ENCODE measurements around the gene SPG21. TPM values are rescaled to one million over a fixed set of nuclear protein-coding genes. Genes with fewer than 3 reads are reported as not detected.

The SPG21 gene
- total RNA-seq (2014; rRNA removed; shearing (Covaris generic)), result 53.2 and 59.9 TPM in 2 replicates

- peak; percentile 96 for DNase-seq
- Histone ChIP-seq H3K27me3 (ENCODE audit: control insufficient read depth, insufficient read depth, low read length) (no peaks in the 10 kb centered on the region), H3K4me3 (ENCODE audit: insufficient read depth, low read depth, low read length) (peak within 1 kb of the TSS; percentile 88), H3K36me3 (replicated peaks; ENCODE audit: control insufficient read depth, insufficient read depth, low read length) (no peaks in the 10 kb centered on the region)
Measured at GRCh38 chr15:64989416-64990167, at the start of gene SPG21. SPG21 (minus strand) TSS chr15:64989914; CDS start chr15:64983569, 6,345 bp downstream.

- no peaks in the 10 kb centered on the region for H3K36me3 ChIP-seq (replicated peaks; ENCODE audit: control insufficient read depth, insufficient read depth, low read length)
Measured at GRCh38 chr15:65038836-65039235, 49.1 kb upstream of the SPG21 start.

GRCh38 chr15:65038428-65038827 is 48.7 kb upstream of the SPG21 start:
- H3K27me3 ChIP-seq (ENCODE audit: control insufficient read depth, insufficient read depth, low read length), result no peaks in the 10 kb centered on the region; the same call in 1 of the 2 replicates
- no peaks in the 10 kb centered on the region for H3K36me3 ChIP-seq (replicated peaks; ENCODE audit: control insufficient read depth, insufficient read depth, low read length)
- H3K4me3 ChIP-seq (ENCODE audit: insufficient read depth, low read depth, low read length), result no peak overlapping the region
- no peak for DNase-seq

More at GRCh38 chr15:65038836-65039235, 49.1 kb upstream of the SPG21 start:
- no peaks in the 10 kb centered on the region; the same call in 1 of the 2 replicates for H3K27me3 ChIP-seq (ENCODE audit: control insufficient read depth, insufficient read depth, low read length)
- peak; percentile 9 for DNase-seq
- H3K4me3 ChIP-seq (ENCODE audit: insufficient read depth, low read depth, low read length), result no peak overlapping the region

GRCh38 chr15:65037309-65037708 is 47.6 kb upstream of the SPG21 start:
- no peaks in the 10 kb centered on the region for H3K27me3 ChIP-seq (ENCODE audit: control insufficient read depth, insufficient read depth, low read length)
- no peaks in the 10 kb centered on the region for H3K36me3 ChIP-seq (replicated peaks; ENCODE audit: control insufficient read depth, insufficient read depth, low read length)
- DNase-seq, result no peak
- no peak overlapping the region for H3K4me3 ChIP-seq (ENCODE audit: insufficient read depth, low read depth, low read length)

- H3K4me3 ChIP-seq (ENCODE audit: insufficient read depth, low read depth, low read length), result no peak overlapping the region
- no peaks in the 10 kb centered on the region for H3K27me3 ChIP-seq (ENCODE audit: control insufficient read depth, insufficient read depth, low read length)
- DNase-seq, result no peak
- H3K36me3 ChIP-seq (replicated peaks; ENCODE audit: control insufficient read depth, insufficient read depth, low read length), result no peaks in the 10 kb centered on the region
Measured at GRCh38 chr15:65034719-65035118, 45.0 kb upstream of the SPG21 start.

GRCh38 chr15:65033659-65034269 is 44.0 kb upstream of the SPG21 start:
- no peaks in the 10 kb centered on the region for H3K36me3 ChIP-seq (replicated peaks; ENCODE audit: control insufficient read depth, insufficient read depth, low read length)
- no peak overlapping the region for H3K4me3 ChIP-seq (ENCODE audit: insufficient read depth, low read depth, low read length)
- H3K27me3 ChIP-seq (ENCODE audit: control insufficient read depth, insufficient read depth, low read length), result no peaks in the 10 kb centered on the region
- DNase-seq, result peak; percentile 54

GRCh38 chr15:65032801-65033537 is 43.3 kb upstream of the SPG21 start:
- Histone ChIP-seq H3K36me3 (replicated peaks; ENCODE audit: control insufficient read depth, insufficient read depth, low read length) (no peaks in the 10 kb centered on the region), H3K4me3 (ENCODE audit: insufficient read depth, low read depth, low read length) (no peak overlapping the region), H3K27me3 (ENCODE audit: control insufficient read depth, insufficient read depth, low read length) (no peaks in the 10 kb centered on the region)
- DNase-seq, result peak; percentile 81

- Histone ChIP-seq H3K4me3 (ENCODE audit: insufficient read depth, low read depth, low read length) (no peak overlapping the region), H3K36me3 (replicated peaks; ENCODE audit: control insufficient read depth, insufficient read depth, low read length) (no peaks in the 10 kb centered on the region; the same call in 1 of the 2 replicates), H3K27me3 (ENCODE audit: control insufficient read depth, insufficient read depth, low read length) (no peaks in the 10 kb centered on the region)
- DNase-seq, result no peak
Measured at GRCh38 chr15:65029736-65030208, 40.1 kb upstream of the SPG21 start.

- peak; percentile 98 for DNase-seq
- Histone ChIP-seq H3K27me3 (ENCODE audit: control insufficient read depth, insufficient read depth, low read length) (no peaks in the 10 kb centered on the region), H3K4me3 (ENCODE audit: insufficient read depth, low read depth, low read length) (peak within 1 kb of the TSS; percentile 92), H3K36me3 (replicated peaks; ENCODE audit: control insufficient read depth, insufficient read depth, low read length) (no peaks in the 10 kb centered on the region; the same call in 1 of the 2 replicates)
Measured at GRCh38 chr15:65028921-65029735, 39.4 kb upstream of the SPG21 start, which contains the start of gene MTFMT. MTFMT (minus strand) TSS chr15:65029639; CDS start chr15:65029613, 26 bp downstream.

GRCh38 chr15:65028338-65028737 is 38.6 kb upstream of the SPG21 start:
- Histone ChIP-seq H3K4me3 (ENCODE audit: insufficient read depth, low read depth, low read length) (peak overlapping the region; percentile 92), H3K27me3 (ENCODE audit: control insufficient read depth, insufficient read depth, low read length) (no peaks in the 10 kb centered on the region), H3K36me3 (replicated peaks; ENCODE audit: control insufficient read depth, insufficient read depth, low read length) (no peaks in the 10 kb centered on the region; the same call in none of the 2 replicates)
- DNase-seq, result no peak

GRCh38 chr15:65027593-65027992 is 37.9 kb upstream of the SPG21 start:
- no peak for DNase-seq
- no peaks in the 10 kb centered on the region for H3K27me3 ChIP-seq (ENCODE audit: control insufficient read depth, insufficient read depth, low read length)
- no peaks in the 10 kb centered on the region; the same call in none of the 2 replicates for H3K36me3 ChIP-seq (replicated peaks; ENCODE audit: control insufficient read depth, insufficient read depth, low read length)
- H3K4me3 ChIP-seq (ENCODE audit: insufficient read depth, low read depth, low read length), result no peak overlapping the region

- Histone ChIP-seq H3K4me3 (ENCODE audit: insufficient read depth, low read depth, low read length) (no peak overlapping the region), H3K27me3 (ENCODE audit: control insufficient read depth, insufficient read depth, low read length) (no peaks in the 10 kb centered on the region), H3K36me3 (replicated peaks; ENCODE audit: control insufficient read depth, insufficient read depth, low read length) (no peaks in the 10 kb centered on the region; the same call in none of the 2 replicates)
- no peak for DNase-seq
Measured at GRCh38 chr15:65026756-65027155, 37.0 kb upstream of the SPG21 start.

- DNase-seq, result no peak
- no peak overlapping the region for H3K4me3 ChIP-seq (ENCODE audit: insufficient read depth, low read depth, low read length)
- H3K36me3 ChIP-seq (replicated peaks; ENCODE audit: control insufficient read depth, insufficient read depth, low read length), result peaks cover 7% of the 10 kb centered on the region
- no peaks in the 10 kb centered on the region for H3K27me3 ChIP-seq (ENCODE audit: control insufficient read depth, insufficient read depth, low read length)
Measured at GRCh38 chr15:65021488-65021887, 31.8 kb upstream of the SPG21 start.

GRCh38 chr15:65020419-65020818 is 30.7 kb upstream of the SPG21 start:
- H3K4me3 ChIP-seq (ENCODE audit: insufficient read depth, low read depth, low read length), result no peak overlapping the region
- no peaks in the 10 kb centered on the region for H3K27me3 ChIP-seq (ENCODE audit: control insufficient read depth, insufficient read depth, low read length)
- no peak for DNase-seq
- H3K36me3 ChIP-seq (replicated peaks; ENCODE audit: control insufficient read depth, insufficient read depth, low read length), result peaks cover 7% of the 10 kb centered on the region
